Peyer's patch (tissue), 4 donors: ENCODE measurements around the gene UROC1.

Experiments used
- POLR2A ChIP-seq, 2 donors: fragments of 450-650 bp; IDR thresholded peaks; one replicate each; pipeline ENCODE4 v1.5.1; 2017; ENCODE audit warnings: antibody characterized with exemption in 2 of 2, mild to moderate bottlenecking in 2 of 2, moderate library complexity in 2 of 2
- TF ChIP-seq, protein P1 (sequence below), 6 experiments: fragments of 450-650 bp in 4 of 6; fragments of 200-600 bp in 2 of 6; sonication (generic) in 1 of 6; IDR thresholded peaks; one replicate each; pipeline ENCODE4 v1.5.1; 2017 to 2019; ENCODE audit warnings: antibody characterized with exemption in 6 of 6, mild to moderate bottlenecking in 3 of 6, moderate library complexity in 1 of 6

DNA sequence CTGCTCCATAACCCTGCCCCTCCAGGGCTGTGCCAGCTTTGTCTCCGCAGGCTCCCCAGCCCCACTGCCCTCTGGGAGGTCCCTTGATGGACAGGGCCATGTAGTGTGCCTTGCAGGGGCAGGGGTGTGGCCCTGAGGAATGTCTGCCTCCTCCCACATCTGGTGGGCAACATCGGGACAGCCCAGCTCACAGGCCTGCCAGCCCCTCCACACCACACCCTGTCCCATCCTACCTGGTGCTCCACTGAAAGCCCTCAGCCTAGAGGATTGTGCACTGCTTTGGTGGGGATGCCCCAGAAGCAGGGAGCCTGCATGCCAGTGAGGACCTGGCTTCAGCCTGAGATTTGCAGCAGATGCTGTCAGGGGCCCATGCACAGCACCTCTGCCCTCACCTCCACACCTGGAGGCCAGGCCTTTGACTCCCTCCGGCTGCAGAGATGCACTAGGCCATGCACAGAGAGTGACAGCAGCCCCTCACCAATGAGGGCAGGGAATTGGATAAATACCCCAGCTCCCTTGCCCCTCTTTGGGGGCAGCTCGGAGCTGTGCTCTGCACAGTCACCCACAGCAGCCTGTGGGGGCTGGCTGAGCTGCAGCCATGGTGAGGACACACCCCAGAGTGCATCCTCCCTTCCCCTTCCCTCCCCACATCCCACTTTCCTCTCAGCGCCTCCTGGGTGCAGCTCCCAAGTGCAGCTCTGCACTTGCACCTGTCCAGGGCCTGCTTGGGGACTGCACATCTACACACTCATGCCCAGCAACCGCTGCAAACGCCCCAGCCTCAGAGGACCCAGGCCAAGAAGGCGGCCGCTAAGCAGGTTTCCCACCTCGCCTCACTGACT lies 38.4 kb upstream of the UROC1 start:
- TF ChIP-seq, protein P1, sequence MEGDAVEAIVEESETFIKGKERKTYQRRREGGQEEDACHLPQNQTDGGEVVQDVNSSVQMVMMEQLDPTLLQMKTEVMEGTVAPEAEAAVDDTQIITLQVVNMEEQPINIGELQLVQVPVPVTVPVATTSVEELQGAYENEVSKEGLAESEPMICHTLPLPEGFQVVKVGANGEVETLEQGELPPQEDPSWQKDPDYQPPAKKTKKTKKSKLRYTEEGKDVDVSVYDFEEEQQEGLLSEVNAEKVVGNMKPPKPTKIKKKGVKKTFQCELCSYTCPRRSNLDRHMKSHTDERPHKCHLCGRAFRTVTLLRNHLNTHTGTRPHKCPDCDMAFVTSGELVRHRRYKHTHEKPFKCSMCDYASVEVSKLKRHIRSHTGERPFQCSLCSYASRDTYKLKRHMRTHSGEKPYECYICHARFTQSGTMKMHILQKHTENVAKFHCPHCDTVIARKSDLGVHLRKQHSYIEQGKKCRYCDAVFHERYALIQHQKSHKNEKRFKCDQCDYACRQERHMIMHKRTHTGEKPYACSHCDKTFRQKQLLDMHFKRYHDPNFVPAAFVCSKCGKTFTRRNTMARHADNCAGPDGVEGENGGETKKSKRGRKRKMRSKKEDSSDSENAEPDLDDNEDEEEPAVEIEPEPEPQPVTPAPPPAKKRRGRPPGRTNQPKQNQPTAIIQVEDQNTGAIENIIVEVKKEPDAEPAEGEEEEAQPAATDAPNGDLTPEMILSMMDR (IDR thresholded peaks at IDR 0.05): no peak
- TF ChIP-seq POLR2A (IDR thresholded peaks at IDR 0.05): no peak
